ENCODE data around the gene CENPO. TPM values are rescaled to one million over a fixed set of nuclear protein-coding genes. Genes with fewer than 3 reads are reported as not detected.

Gene CENPO
- total RNA-seq, 1 experiment from 2014 or later: 39.3 TPM

GRCh38 chr2:24836206-24836605 is 43.0 kb downstream of the CENPO start:
- ChIA-PET CTCF (no interaction called here), POLR2A (no interaction called here)
- ATAC-seq (no peak), DNase-seq (ENCODE audit: low read depth, low spot score) (no peak)
- Histone ChIP-seq H3K27me3 (ENCODE audit: control insufficient read depth, insufficient read depth, low read length) (no peaks in the 10 kb centered on the region), H3K4me1 (ENCODE audit: control insufficient read depth, insufficient read depth, low read length) (no peaks in the 10 kb centered on the region), H3K27ac (ENCODE audit: low read length) (no peak overlapping the region), H3K36me3 (ENCODE audit: control insufficient read depth, insufficient read depth, low read length) (no peaks in the 10 kb centered on the region), H3K4me3 (ENCODE audit: low read depth in 2 of 2, low read length in 2 of 2) (no peak overlapping the region), H3K9me3 (ENCODE audit: control insufficient read depth, insufficient read depth, low read depth, low read length) (no peaks in the 10 kb centered on the region)
- in situ Hi-C loops (cut with HindIII; ENCODE audit: low pct_unique_long_range_greater_than_20kb, low sequenced_read_pairs): no loop called here
- intact Hi-C loops (cut with micrococcal nuclease; ENCODE audit: unreplicated experiment): no loop called here
- BruUV-seq (replicated peaks): no TSS peak
- TF ChIP-seq CTCF (IDR thresholded peaks at IDR 0.05) (no peak), POLR2AphosphoS5 (IDR thresholded peaks at IDR 0.05; ENCODE audit: low read depth, low read length) (no peak), TCF7L2 (IDR thresholded peaks at IDR 0.05; ENCODE audit: low read depth, low read length) (no peak), SIN3A (IDR thresholded peaks at IDR 0.05; ENCODE audit: borderline replicate concordance, insufficient read depth, low read depth, low read length) (no peak)
- TF ChIP-seq, protein P1, sequence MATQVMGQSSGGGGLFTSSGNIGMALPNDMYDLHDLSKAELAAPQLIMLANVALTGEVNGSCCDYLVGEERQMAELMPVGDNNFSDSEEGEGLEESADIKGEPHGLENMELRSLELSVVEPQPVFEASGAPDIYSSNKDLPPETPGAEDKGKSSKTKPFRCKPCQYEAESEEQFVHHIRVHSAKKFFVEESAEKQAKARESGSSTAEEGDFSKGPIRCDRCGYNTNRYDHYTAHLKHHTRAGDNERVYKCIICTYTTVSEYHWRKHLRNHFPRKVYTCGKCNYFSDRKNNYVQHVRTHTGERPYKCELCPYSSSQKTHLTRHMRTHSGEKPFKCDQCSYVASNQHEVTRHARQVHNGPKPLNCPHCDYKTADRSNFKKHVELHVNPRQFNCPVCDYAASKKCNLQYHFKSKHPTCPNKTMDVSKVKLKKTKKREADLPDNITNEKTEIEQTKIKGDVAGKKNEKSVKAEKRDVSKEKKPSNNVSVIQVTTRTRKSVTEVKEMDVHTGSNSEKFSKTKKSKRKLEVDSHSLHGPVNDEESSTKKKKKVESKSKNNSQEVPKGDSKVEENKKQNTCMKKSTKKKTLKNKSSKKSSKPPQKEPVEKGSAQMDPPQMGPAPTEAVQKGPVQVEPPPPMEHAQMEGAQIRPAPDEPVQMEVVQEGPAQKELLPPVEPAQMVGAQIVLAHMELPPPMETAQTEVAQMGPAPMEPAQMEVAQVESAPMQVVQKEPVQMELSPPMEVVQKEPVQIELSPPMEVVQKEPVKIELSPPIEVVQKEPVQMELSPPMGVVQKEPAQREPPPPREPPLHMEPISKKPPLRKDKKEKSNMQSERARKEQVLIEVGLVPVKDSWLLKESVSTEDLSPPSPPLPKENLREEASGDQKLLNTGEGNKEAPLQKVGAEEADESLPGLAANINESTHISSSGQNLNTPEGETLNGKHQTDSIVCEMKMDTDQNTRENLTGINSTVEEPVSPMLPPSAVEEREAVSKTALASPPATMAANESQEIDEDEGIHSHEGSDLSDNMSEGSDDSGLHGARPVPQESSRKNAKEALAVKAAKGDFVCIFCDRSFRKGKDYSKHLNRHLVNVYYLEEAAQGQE (IDR thresholded peaks at IDR 0.05; ENCODE audit: insufficient read depth in 1 of 2, low read depth in 2 of 2, low read length in 1 of 2): no peak

- no peak for TF ChIP-seq POLR2AphosphoS5 (IDR thresholded peaks at IDR 0.05; ENCODE audit: low read depth, low read length)
- no peak for TF ChIP-seq SIN3A (IDR thresholded peaks at IDR 0.05; ENCODE audit: borderline replicate concordance, insufficient read depth, low read depth, low read length)
- TF ChIP-seq, protein P1 (IDR thresholded peaks at IDR 0.05; ENCODE audit: insufficient read depth in 1 of 2, low read depth in 2 of 2, low read length in 1 of 2): no peak
- TF ChIP-seq TCF7L2 (IDR thresholded peaks at IDR 0.05; ENCODE audit: low read depth, low read length): no peak
- TF ChIP-seq CTCF (IDR thresholded peaks at IDR 0.05): no peak
- ChIA-PET CTCF (no interaction called here), POLR2A (no interaction called here)
- H3K9me3 ChIP-seq (ENCODE audit: control insufficient read depth, insufficient read depth, low read depth, low read length): no peaks in the 10 kb centered on the region
- in situ Hi-C loops (cut with HindIII; ENCODE audit: low pct_unique_long_range_greater_than_20kb, low sequenced_read_pairs) (no loop called here), intact Hi-C loops (cut with micrococcal nuclease; ENCODE audit: unreplicated experiment) (no loop called here)
- DNase-seq (ENCODE audit: low read depth, low spot score) (no peak), ATAC-seq (no peak)
- no peaks in the 10 kb centered on the region for H3K27me3 ChIP-seq (ENCODE audit: control insufficient read depth, insufficient read depth, low read length)
- H3K4me1 ChIP-seq (ENCODE audit: control insufficient read depth, insufficient read depth, low read length): no peaks in the 10 kb centered on the region
- H3K36me3 ChIP-seq (ENCODE audit: control insufficient read depth, insufficient read depth, low read length): no peaks in the 10 kb centered on the region
- no peak overlapping the region for H3K27ac ChIP-seq (ENCODE audit: low read length)
- H3K4me3 ChIP-seq (ENCODE audit: low read depth in 2 of 2, low read length in 2 of 2): no peak overlapping the region
- no TSS peak for BruUV-seq (replicated peaks)
These were observed 43.5 kb downstream of the CENPO start for GRCh38 chr2:24836706-24837105.
